IPS-18a (cell line): ENCODE data around the gene MCM9.
"Not testable (repeated sequence)": the region's sequence is repeated elsewhere in the genome, so short reads cannot be mapped to it uniquely, and the experiment has no call there.

Experiments used
- H3K27ac ChIP-seq: one replicate; pipeline ENCODE4 v1.5.1; 2013; ENCODE audit warnings: low read length
- H3K27me3 ChIP-seq: one replicate; pipeline ENCODE4 v1.6.1; 2013; ENCODE audit warnings: mild to moderate bottlenecking, low read length; ENCODE audit not compliant: control insufficient read depth, insufficient read depth
- H3K36me3 ChIP-seq: one replicate; pipeline ENCODE4 v1.6.1; 2013; ENCODE audit warnings: low read depth, low read length; ENCODE audit not compliant: control insufficient read depth
- H3K4me1 ChIP-seq: one replicate; pipeline ENCODE4 v1.6.1; 2013; ENCODE audit warnings: low read depth, low read length; ENCODE audit not compliant: control insufficient read depth
- H3K4me3 ChIP-seq: one replicate; pipeline ENCODE4 v1.5.1; 2013; ENCODE audit warnings: low read length
- H3K9ac ChIP-seq: one replicate; pipeline ENCODE4 v1.6.1; 2013; ENCODE audit warnings: mild to moderate bottlenecking, low read length, moderate library complexity
- H3K9me3 ChIP-seq: one replicate; pipeline ENCODE4 v1.6.1; 2013; ENCODE audit warnings: low read depth, low read length; ENCODE audit not compliant: control insufficient read depth

Gene MCM9

GRCh38 chr6:118772886-118773285 lies 162.1 kb downstream of the MCM9 start:
- Histone ChIP-seq H3K27me3 (no peaks in the 10 kb centered on the region), H3K36me3 (no peaks in the 10 kb centered on the region), H3K4me3 (no peak overlapping the region)

GRCh38 chr6:118771253-118771652 lies 163.7 kb downstream of the MCM9 start:
- no peaks in the 10 kb centered on the region for H3K9me3 ChIP-seq
- peaks cover 8% of the 10 kb centered on the region for H3K4me1 ChIP-seq
- H3K4me3 ChIP-seq, result no peak overlapping the region
- no peaks in the 10 kb centered on the region for H3K36me3 ChIP-seq
- no peak overlapping the region for H3K27ac ChIP-seq
- H3K27me3 ChIP-seq, result no peaks in the 10 kb centered on the region
- H3K9ac ChIP-seq, result no peak overlapping the region

More at GRCh38 chr6:118772886-118773285, 162.1 kb downstream of the MCM9 start:
- Histone ChIP-seq H3K9me3 (no peaks in the 10 kb centered on the region), H3K27ac (no peak overlapping the region), H3K4me1 (peaks cover 8% of the 10 kb centered on the region), H3K9ac (no peak overlapping the region)

DNA sequence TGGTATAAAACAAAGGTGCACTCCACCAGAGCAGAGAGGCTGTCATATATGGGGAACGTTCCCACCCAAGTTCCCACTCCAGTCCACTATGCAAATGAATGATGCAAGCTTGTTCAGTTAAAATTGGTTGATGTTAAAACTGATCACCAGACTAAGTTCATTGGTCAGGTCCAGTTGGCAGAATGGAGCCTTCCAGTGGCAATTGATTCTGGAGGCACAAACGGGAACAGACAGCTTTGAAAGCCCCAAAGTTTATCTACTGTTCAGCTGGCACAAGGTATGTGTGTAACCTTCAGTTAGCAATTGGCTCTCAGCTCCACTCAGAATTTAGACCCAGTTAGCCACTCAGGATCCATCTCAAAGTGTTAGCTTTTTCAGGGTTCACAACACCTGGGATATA lies 164.1 kb downstream of the MCM9 start:
- Histone ChIP-seq H3K27me3 (no peaks in the 10 kb centered on the region), H3K27ac (no peak overlapping the region), H3K36me3 (no peaks in the 10 kb centered on the region), H3K9ac (no peak overlapping the region), H3K4me1 (peaks cover 8% of the 10 kb centered on the region), H3K9me3 (no peaks in the 10 kb centered on the region), H3K4me3 (no peak overlapping the region)

- H3K27me3 ChIP-seq, result no peaks in the 10 kb centered on the region
- no peaks in the 10 kb centered on the region for H3K36me3 ChIP-seq
- no peak overlapping the region for H3K9ac ChIP-seq
- peaks cover 8% of the 10 kb centered on the region for H3K4me1 ChIP-seq
- H3K9me3 ChIP-seq, result no peaks in the 10 kb centered on the region
- no peak overlapping the region for H3K27ac ChIP-seq
- no peak overlapping the region for H3K4me3 ChIP-seq
Observed at GRCh38 chr6:118770112-118770788, 164.7 kb downstream of the MCM9 start.

- Histone ChIP-seq H3K36me3 (no peaks in the 10 kb centered on the region), H3K4me1 (peaks cover 8% of the 10 kb centered on the region), H3K27ac (no peak overlapping the region), H3K9ac (no peak overlapping the region), H3K9me3 (no peaks in the 10 kb centered on the region), H3K4me3 (no peak overlapping the region), H3K27me3 (no peaks in the 10 kb centered on the region)
Observed at GRCh38 chr6:118768904-118769325, 166.0 kb downstream of the MCM9 start.

- no peak overlapping the region for H3K27ac ChIP-seq
- peaks cover 8% of the 10 kb centered on the region for H3K4me1 ChIP-seq
- H3K9me3 ChIP-seq, result no peaks in the 10 kb centered on the region
- no peak overlapping the region for H3K9ac ChIP-seq
- no peaks in the 10 kb centered on the region for H3K36me3 ChIP-seq
- no peaks in the 10 kb centered on the region for H3K27me3 ChIP-seq
- no peak overlapping the region for H3K4me3 ChIP-seq
Observed at GRCh38 chr6:118768441-118768840, 166.5 kb downstream of the MCM9 start.

GRCh38 chr6:118765316-118765715 lies 169.6 kb downstream of the MCM9 start:
- H3K27me3 ChIP-seq, H3K9me3 ChIP-seq, H3K9ac ChIP-seq, H3K4me3 ChIP-seq, H3K36me3 ChIP-seq, H3K27ac ChIP-seq, H3K4me1 ChIP-seq: not testable (repeated sequence)

GRCh38 chr6:118764766-118765165 lies 170.2 kb downstream of the MCM9 start:
- no peaks in the 10 kb centered on the region for H3K27me3 ChIP-seq
- H3K9ac ChIP-seq, result no peak overlapping the region
- H3K4me1 ChIP-seq, result peaks cover 8% of the 10 kb centered on the region
- H3K36me3 ChIP-seq, result no peaks in the 10 kb centered on the region
- no peaks in the 10 kb centered on the region for H3K9me3 ChIP-seq
- H3K27ac ChIP-seq, result no peak overlapping the region
- no peak overlapping the region for H3K4me3 ChIP-seq
